GM19193 (cell line): Measurements from ENCODE around the gene ZNF512.

Source experiments
- POLR2A ChIP-seq: IDR thresholded peaks from 4 replicates; pipeline ENCODE4 v1.6.1; 2011; ENCODE audit not compliant: insufficient read depth, insufficient read length; ENCODE audit errors: extremely low read depth

ZNF512 gene

DNA sequence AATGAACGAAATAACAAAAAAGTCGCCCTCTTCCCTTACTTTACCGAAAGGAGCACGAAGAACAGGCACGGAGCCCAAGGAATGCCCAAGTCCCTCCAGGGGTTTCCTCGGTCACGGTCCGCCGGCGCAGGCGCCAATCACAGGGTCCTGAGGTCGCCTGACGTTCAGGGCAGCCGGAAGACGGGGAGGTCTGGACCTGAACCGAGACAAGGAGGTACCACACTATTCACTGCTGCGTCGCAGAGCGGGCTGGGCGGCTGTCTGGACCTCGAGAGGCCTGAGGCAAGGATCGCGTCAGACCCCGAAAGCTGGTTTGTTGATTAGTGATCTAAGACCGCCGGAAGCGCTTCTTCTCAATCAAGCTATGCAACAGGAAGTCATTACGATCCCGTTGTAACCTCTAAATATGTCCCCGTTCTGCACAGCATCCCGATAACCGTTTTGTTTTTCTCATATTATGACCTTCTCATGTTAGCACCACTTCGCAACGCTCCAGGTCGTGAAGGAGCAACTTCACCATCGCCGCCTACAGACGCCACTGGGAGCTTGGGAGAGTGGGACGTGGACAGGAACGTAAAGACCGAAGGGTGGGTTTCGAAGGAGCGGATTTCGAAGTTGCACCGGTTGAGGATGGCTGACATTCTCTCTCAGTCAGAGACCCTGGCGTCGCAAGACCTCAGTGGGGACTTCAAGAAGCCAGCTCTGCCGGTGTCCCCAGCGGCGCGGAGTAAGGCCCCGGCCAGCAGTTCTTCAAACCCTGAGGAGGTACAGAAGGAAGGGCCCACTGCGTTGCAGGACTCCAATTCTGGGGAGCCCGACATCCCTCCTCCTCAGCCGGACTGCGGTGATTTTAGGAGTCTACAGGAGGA, 80.7 kb downstream of the ZNF512 start, which contains the start of the genes SLC4A1AP and SUPT7L:
Gene SLC4A1AP (plus strand): TSS at position 605 of the 869 bp plus-strand sequence. CDS start 26 bp downstream, at position 631.
Gene SUPT7L (minus strand): TSS at position 330 of the 869 bp plus-strand sequence. CDS start 1,422 bp downstream, outside the sequence.
- TF ChIP-seq POLR2A, result peak; percentile 75

- no peak for TF ChIP-seq POLR2A
Measured at GRCh38 chr2:27664154-27664574, 81.3 kb downstream of the ZNF512 start.

GRCh38 chr2:27664622-27665363, 82.0 kb downstream of the ZNF512 start:
- no peak for TF ChIP-seq POLR2A

- no peak for TF ChIP-seq POLR2A
Measured at GRCh38 chr2:27667446-27667845, 84.6 kb downstream of the ZNF512 start.

DNA sequence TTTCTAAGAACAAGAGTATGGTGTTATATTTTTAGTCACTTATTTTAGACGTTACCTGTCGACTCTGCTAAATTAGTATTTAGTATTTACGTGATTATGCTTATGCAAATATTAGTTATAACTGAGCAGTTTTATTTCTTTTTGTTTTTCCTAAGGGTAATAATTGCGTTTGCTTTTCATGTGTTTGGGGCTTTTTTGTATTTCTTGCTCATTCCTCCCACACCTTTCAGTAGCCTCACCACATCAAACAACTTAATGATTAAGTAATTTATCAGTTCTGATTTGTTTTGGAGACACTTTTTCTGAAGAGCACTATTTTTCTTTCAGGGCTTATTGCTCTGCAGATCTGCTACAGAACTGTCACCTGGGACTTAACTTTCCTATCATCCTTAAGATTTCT, 88.4 kb downstream of the ZNF512 start:
- no peak for TF ChIP-seq POLR2A
